ENCODE results near the gene EML6.

Gene EML6

GRCh38 chr2:55012672-55013484, 289.4 kb downstream of the EML6 start:
- DNase-seq: no peak

GRCh38 chr2:55013936-55014335, 290.5 kb downstream of the EML6 start:
- no peak for DNase-seq

GRCh38 chr2:55014962-55015939, 291.8 kb downstream of the EML6 start:
- DNase-seq: peak; percentile 74

GRCh38 chr2:55017428-55017827, 294.0 kb downstream of the EML6 start:
- no peak for DNase-seq

GRCh38 chr2:55017880-55018279, 294.4 kb downstream of the EML6 start:
- no peak for DNase-seq

- no peak for DNase-seq
These were observed 295.2 kb downstream of the EML6 start for GRCh38 chr2:55018619-55019018.

GRCh38 chr2:55019526-55020258, 296.2 kb downstream of the EML6 start:
- no peak for DNase-seq

Data from amniotic stem cell (primary cell).